ENCODE results near the gene TBL1Y. TPM values are rescaled to one million over a fixed set of nuclear protein-coding genes. Genes with fewer than 3 reads are reported as not detected.
"Not testable (repeated sequence)": the region's sequence is repeated elsewhere in the genome, so short reads cannot be mapped to it uniquely, and the experiment has no call there.

Gene TBL1Y
- total RNA-seq, 1 donor from 2014 or later: 0.64 TPM

DNA sequence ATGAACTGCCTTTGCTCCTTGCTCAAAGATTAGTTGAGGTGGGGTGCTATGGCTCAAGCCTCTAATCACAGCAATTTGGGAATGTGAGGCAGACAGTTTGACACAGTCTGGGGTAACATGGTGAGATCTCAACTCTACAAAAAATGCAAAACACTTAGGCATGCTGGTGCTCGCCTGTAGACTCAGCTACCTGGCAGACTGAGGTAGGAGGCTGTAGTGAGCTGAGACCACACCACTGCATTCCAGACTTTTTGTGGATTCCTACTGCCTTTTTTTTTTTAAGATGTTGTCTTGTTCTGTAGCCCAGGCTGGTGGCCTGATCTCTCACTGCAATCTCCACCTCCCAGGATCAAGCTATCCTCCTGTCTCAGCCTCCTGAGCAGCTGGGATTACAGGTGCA, 2.9 kb upstream of the TBL1Y start:
- H3K4me2 ChIP-seq (ENCODE audit: low read length): no peak overlapping the region
- H3K9ac ChIP-seq (ENCODE audit: low read length): no peak overlapping the region
- no peaks in the 10 kb centered on the region for H3K27me3 ChIP-seq (ENCODE audit: insufficient read depth, low read length)
- H3K36me3 ChIP-seq (ENCODE audit: insufficient read depth, low read length): no peaks in the 10 kb centered on the region
- H3K9me3 ChIP-seq (ENCODE audit: insufficient read depth, low read depth, low read length): no peaks in the 10 kb centered on the region
- DNase-seq (ENCODE audit: low read depth) (no peak), FAIRE-seq (no peak)
- Mint-ChIP-seq H3K36me3 (ENCODE audit: low read depth, unreplicated experiment) (no peaks in the 10 kb centered on the region), H3K27ac (ENCODE audit: unreplicated experiment) (no peak overlapping the region), H3K9me3 (ENCODE audit: unreplicated experiment) (no peaks in the 10 kb centered on the region), H3K4me3 (ENCODE audit: unreplicated experiment) (no peak overlapping the region), H3K27me3 (ENCODE audit: low read depth, unreplicated experiment) (no peaks in the 10 kb centered on the region), H3K4me1 (ENCODE audit: low read depth, unreplicated experiment) (no peaks in the 10 kb centered on the region)
- H3K4me1 ChIP-seq (ENCODE audit: insufficient read depth, low read length): no peaks in the 10 kb centered on the region
- no peaks in the 10 kb centered on the region for H3K79me2 ChIP-seq (ENCODE audit: insufficient read depth, low read length)
- H2AFZ ChIP-seq (ENCODE audit: low read depth, low read length): no peak overlapping the region
- no peaks in the 10 kb centered on the region for H4K20me1 ChIP-seq (ENCODE audit: insufficient read depth, low read length)
- TF ChIP-seq EZH2 (IDR thresholded peaks at IDR 0.05; ENCODE audit: insufficient read depth, low read length): no peak
- TF ChIP-seq, protein P1, sequence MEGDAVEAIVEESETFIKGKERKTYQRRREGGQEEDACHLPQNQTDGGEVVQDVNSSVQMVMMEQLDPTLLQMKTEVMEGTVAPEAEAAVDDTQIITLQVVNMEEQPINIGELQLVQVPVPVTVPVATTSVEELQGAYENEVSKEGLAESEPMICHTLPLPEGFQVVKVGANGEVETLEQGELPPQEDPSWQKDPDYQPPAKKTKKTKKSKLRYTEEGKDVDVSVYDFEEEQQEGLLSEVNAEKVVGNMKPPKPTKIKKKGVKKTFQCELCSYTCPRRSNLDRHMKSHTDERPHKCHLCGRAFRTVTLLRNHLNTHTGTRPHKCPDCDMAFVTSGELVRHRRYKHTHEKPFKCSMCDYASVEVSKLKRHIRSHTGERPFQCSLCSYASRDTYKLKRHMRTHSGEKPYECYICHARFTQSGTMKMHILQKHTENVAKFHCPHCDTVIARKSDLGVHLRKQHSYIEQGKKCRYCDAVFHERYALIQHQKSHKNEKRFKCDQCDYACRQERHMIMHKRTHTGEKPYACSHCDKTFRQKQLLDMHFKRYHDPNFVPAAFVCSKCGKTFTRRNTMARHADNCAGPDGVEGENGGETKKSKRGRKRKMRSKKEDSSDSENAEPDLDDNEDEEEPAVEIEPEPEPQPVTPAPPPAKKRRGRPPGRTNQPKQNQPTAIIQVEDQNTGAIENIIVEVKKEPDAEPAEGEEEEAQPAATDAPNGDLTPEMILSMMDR (IDR thresholded peaks at IDR 0.05; ENCODE audit: insufficient read depth, low read depth, low read length): no peak
- no peak overlapping the region for H3K4me3 ChIP-seq (ENCODE audit: insufficient read depth, low read depth, low read length)
- no peak overlapping the region for H3K27ac ChIP-seq (ENCODE audit: low read depth, low read length)

DNA sequence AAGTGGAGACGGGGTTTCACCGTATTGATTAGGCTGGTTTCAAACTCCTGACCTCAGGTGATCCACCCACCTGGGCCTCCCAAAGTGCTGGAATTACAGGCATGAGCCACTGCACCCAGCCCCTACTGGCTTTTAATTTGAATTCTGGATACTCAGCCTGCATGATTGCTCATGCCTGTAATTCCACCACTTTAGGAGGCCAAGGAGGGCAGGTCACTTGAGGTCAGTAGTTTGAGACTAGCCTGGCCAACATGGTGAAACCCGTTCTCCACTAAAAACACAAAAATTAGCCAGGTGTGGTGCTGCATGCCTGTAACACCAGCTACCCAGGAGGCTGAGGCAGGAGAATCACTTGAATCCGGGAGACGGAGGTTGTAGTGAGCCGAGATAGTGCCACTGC, 2.5 kb upstream of the TBL1Y start:
- H3K27me3 Mint-ChIP-seq (ENCODE audit: low read depth, unreplicated experiment); H3K79me2 ChIP-seq (ENCODE audit: insufficient read depth, low read length); H3K36me3 Mint-ChIP-seq (ENCODE audit: low read depth, unreplicated experiment); H3K27ac ChIP-seq (ENCODE audit: low read depth, low read length); H3K4me3 ChIP-seq (ENCODE audit: insufficient read depth, low read depth, low read length); H3K9me3 ChIP-seq (ENCODE audit: insufficient read depth, low read depth, low read length); H3K9me3 Mint-ChIP-seq (ENCODE audit: unreplicated experiment); H3K4me1 ChIP-seq (ENCODE audit: insufficient read depth, low read length); H4K20me1 ChIP-seq (ENCODE audit: insufficient read depth, low read length); H2AFZ ChIP-seq (ENCODE audit: low read depth, low read length); H3K4me1 Mint-ChIP-seq (ENCODE audit: low read depth, unreplicated experiment); H3K9ac ChIP-seq (ENCODE audit: low read length); FAIRE-seq; H3K27me3 ChIP-seq (ENCODE audit: insufficient read depth, low read length); DNase-seq (ENCODE audit: low read depth); H3K27ac Mint-ChIP-seq (ENCODE audit: unreplicated experiment); H3K4me2 ChIP-seq (ENCODE audit: low read length); H3K36me3 ChIP-seq (ENCODE audit: insufficient read depth, low read length); H3K4me3 Mint-ChIP-seq (ENCODE audit: unreplicated experiment): not testable (repeated sequence)

DNA sequence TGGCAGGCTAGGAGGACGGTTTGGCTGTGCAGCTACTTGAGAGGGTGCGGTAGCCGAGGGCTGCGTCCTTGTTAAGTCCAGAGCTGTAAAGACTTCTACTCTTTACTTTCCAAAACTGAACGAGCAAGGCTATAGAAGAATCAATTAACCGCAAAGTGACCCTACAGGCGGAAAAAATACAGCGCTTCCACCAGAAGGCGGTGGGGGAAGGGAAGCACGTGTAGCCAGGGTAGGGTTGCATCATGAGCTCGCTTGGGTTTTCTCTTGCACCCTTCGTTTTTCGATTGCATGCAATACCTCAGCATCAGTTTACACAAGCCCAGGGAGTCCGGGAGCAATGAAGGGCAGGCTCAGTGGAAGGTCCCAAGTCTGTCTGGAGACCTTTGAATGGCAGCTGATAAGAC, 1.4 kb upstream of the TBL1Y start:
- Mint-ChIP-seq H3K27ac (ENCODE audit: unreplicated experiment) (peak overlapping the region; percentile 78), H3K4me3 (ENCODE audit: unreplicated experiment) (peak overlapping the region; percentile 81), H3K9me3 (ENCODE audit: unreplicated experiment) (no peaks in the 10 kb centered on the region), H3K36me3 (ENCODE audit: low read depth, unreplicated experiment) (no peaks in the 10 kb centered on the region), H3K4me1 (ENCODE audit: low read depth, unreplicated experiment) (no peaks in the 10 kb centered on the region), H3K27me3 (ENCODE audit: low read depth, unreplicated experiment) (no peaks in the 10 kb centered on the region)
- DNase-seq (ENCODE audit: low read depth): no peak
- H3K27me3 ChIP-seq (ENCODE audit: insufficient read depth, low read length): no peaks in the 10 kb centered on the region
- H2AFZ ChIP-seq (ENCODE audit: low read depth, low read length): no peak overlapping the region
- no peak overlapping the region for H3K4me3 ChIP-seq (ENCODE audit: insufficient read depth, low read depth, low read length)
- TF ChIP-seq, protein P1 (IDR thresholded peaks at IDR 0.05; ENCODE audit: insufficient read depth, low read depth, low read length): no peak
- no peak for TF ChIP-seq EZH2 (IDR thresholded peaks at IDR 0.05; ENCODE audit: insufficient read depth, low read length)
- H3K36me3 ChIP-seq (ENCODE audit: insufficient read depth, low read length): no peaks in the 10 kb centered on the region
- H4K20me1 ChIP-seq (ENCODE audit: insufficient read depth, low read length): no peaks in the 10 kb centered on the region
- no peaks in the 10 kb centered on the region for H3K79me2 ChIP-seq (ENCODE audit: insufficient read depth, low read length)
- no peak for FAIRE-seq
- no peak overlapping the region for H3K9ac ChIP-seq (ENCODE audit: low read length)
- no peak overlapping the region for H3K27ac ChIP-seq (ENCODE audit: low read depth, low read length)
- no peak overlapping the region for H3K4me2 ChIP-seq (ENCODE audit: low read length)
- no peaks in the 10 kb centered on the region for H3K9me3 ChIP-seq (ENCODE audit: insufficient read depth, low read depth, low read length)
- H3K4me1 ChIP-seq (ENCODE audit: insufficient read depth, low read length): no peaks in the 10 kb centered on the region

All from astrocyte (in vitro differentiated cells and primary cell).